ENCODE data around the gene GPER1.

- TF ChIP-seq CTCF (IDR thresholded peaks at IDR 0.05; ENCODE audit: low read depth, low read length): no peak
- TF ChIP-seq, protein P1, sequence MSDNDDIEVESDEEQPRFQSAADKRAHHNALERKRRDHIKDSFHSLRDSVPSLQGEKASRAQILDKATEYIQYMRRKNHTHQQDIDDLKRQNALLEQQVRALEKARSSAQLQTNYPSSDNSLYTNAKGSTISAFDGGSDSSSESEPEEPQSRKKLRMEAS (IDR thresholded peaks at IDR 0.05; ENCODE audit: low read depth, low read length): no peak
Observed at GRCh38 chr7:1050254-1050906, 37.5 kb upstream of the GPER1 start.
